Astrocyte of the hippocampus (primary cell): ENCODE measurements around the gene MYOM3.
A peak's percentile ranks its signal among the peaks of the same experiment; 100 is the strongest.

Experiments
- DNase-seq: peaks from one replicate; pipeline ENCODE4 v3.0.0; 2011; ENCODE audit warnings: low read depth, low spot score

Gene MYOM3

GRCh38 chr1:24114753-24115152 is 2.8 kb upstream of the MYOM3 start:
- no peak for DNase-seq

GRCh38 chr1:24113641-24114033 is 1.7 kb upstream of the MYOM3 start:
- no peak for DNase-seq

GRCh38 chr1:24111262-24111995 is 506 bp downstream of the MYOM3 start:
- DNase-seq, result no peak

GRCh38 chr1:24110642-24111261 is 1.2 kb downstream of the MYOM3 start:
- no peak for DNase-seq

- no peak for DNase-seq
Observed at GRCh38 chr1:24109686-24110475, 2.1 kb downstream of the MYOM3 start.

- no peak for DNase-seq
Observed at GRCh38 chr1:24109166-24109483, 2.8 kb downstream of the MYOM3 start.

GRCh38 chr1:24108334-24109165 is 3.4 kb downstream of the MYOM3 start:
- peak; percentile 81 for DNase-seq

GRCh38 chr1:24107462-24108138 is 4.3 kb downstream of the MYOM3 start:
- DNase-seq, result peak; percentile 68

GRCh38 chr1:24105368-24106160 is 6.4 kb downstream of the MYOM3 start:
- DNase-seq, result no peak

- no peak for DNase-seq
Observed at GRCh38 chr1:24104854-24105253, 7.1 kb downstream of the MYOM3 start.

- no peak for DNase-seq
Observed at GRCh38 chr1:24103879-24104278, 8.1 kb downstream of the MYOM3 start.

GRCh38 chr1:24103408-24103807 is 8.5 kb downstream of the MYOM3 start:
- DNase-seq, result no peak

- DNase-seq, result peak; percentile 45
Observed at GRCh38 chr1:24102961-24103360, 9.0 kb downstream of the MYOM3 start.

- DNase-seq, result no peak
Observed at GRCh38 chr1:24101796-24102586, 9.9 kb downstream of the MYOM3 start.

- no peak for DNase-seq
Observed at GRCh38 chr1:24100945-24101737, 10.8 kb downstream of the MYOM3 start.

GRCh38 chr1:24098943-24099638 is 12.8 kb downstream of the MYOM3 start:
- no peak for DNase-seq

- no peak for DNase-seq
Observed at GRCh38 chr1:24098102-24098501, 13.8 kb downstream of the MYOM3 start.

GRCh38 chr1:24097663-24098062 is 14.3 kb downstream of the MYOM3 start:
- no peak for DNase-seq
